GM18505 (cell line): Measurements from ENCODE around the gene SCYL1.
"Not testable (repeated sequence)": the region's sequence is repeated elsewhere in the genome, so short reads cannot be mapped to it uniquely, and the experiment has no call there.

Experiments
- ATAC-seq: cut with Tn5 transposase; IDR thresholded peaks from one replicate; pipeline ENCODE4 v1.9.1; 2021; ENCODE audit not compliant: unreplicated experiment
- POLR2A ChIP-seq: IDR thresholded peaks from 4 replicates; pipeline ENCODE4 v1.6.1; 2011; ENCODE audit warnings: borderline replicate concordance; ENCODE audit not compliant: insufficient read depth, insufficient read length; ENCODE audit errors: extremely low read depth

Gene SCYL1

DNA sequence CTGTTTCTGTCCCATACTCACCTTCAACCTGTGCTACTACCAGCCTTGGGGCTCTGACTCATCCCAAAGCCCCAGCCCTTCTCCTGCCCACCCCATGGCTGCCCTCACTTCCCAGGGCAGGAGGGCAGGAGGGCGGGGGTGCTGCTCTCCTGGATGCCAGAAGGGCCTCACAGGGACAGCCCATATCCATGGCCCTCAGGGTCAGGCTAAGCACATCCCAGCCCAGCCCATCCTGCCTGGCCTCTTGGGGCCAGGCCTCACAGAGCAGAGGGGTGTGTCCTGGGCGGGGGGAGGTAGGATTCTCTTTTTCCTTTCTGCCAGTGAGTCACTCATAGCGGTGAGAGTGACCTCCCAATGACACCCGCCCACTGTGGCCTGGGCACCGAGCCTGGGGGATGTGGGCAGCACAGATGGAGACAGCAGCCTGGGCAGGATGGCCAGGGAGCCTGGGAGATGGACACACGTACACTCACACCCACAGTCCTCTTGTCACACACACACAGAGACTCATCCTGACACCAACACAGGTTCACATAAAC is 30.9 kb downstream of the SCYL1 start:
- no peak for ATAC-seq
- no peak for TF ChIP-seq POLR2A

- no peak for TF ChIP-seq POLR2A
- ATAC-seq: no peak
These were observed 31.8 kb downstream of the SCYL1 start for GRCh38 chr11:65556470-65557279.

- no peak for TF ChIP-seq POLR2A
- no peak for ATAC-seq
These were observed 32.6 kb downstream of the SCYL1 start for GRCh38 chr11:65557280-65558001.

DNA sequence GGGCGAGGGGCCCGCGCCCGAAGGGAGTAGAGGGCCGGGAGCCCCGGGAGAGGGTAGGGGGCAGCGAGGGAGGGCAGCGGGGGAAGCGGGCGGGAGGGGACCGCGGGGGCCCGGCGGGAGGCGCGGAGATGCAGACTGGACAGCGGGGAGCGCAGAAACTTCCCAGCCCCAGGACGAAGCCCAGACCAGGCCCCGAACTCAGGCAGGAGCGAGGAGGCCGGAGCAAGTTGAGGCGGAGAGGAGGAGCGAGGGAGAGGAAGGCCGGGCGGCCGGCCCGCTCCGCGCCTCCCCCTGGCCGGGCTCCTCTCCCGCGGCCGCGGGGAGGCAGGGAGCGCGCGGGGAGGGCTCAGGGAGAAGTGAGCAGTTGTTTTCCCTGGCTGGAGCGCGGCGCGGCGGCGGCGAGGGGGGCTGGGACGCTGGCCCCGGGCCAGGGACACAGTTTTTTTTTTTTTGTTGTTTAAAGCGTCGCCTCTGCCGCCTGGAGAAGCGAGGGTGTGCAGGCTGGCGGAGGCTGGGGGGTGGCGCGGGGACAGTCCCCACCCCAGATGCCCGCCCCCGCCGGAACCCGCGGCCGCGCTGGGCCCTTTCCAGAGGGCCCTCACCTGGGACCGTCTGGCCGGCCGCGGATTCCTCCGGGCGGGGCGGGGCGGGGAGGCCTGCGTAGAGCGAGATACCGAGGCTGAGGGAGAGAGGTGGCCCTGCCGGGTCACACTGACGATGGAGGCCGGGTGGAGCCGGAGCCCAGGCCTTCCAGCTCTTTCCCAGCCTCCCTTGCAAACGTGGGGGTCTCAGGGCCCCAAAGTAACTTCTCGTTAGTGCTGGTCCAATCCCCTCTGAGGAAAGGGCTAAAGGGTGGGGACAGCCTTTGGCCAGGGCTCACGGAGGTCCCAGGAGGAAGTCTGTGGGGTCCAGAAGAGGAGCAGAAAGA is 33.4 kb downstream of the SCYL1 start, which contains the start of gene LTBP3:
Gene LTBP3 (minus strand): TSS at position 358 of the 928 bp plus-strand sequence. CDS start 400 bp downstream, outside the sequence.
- no peak for ATAC-seq
- TF ChIP-seq POLR2A: no peak

GRCh38 chr11:65558930-65559509 is 34.1 kb downstream of the SCYL1 start:
- no peak for TF ChIP-seq POLR2A

GRCh38 chr11:65559535-65559934 is 34.7 kb downstream of the SCYL1 start:
- ATAC-seq: no peak
- TF ChIP-seq POLR2A: no peak

More at GRCh38 chr11:65558930-65559509, 34.1 kb downstream of the SCYL1 start:
- ATAC-seq: no peak

DNA sequence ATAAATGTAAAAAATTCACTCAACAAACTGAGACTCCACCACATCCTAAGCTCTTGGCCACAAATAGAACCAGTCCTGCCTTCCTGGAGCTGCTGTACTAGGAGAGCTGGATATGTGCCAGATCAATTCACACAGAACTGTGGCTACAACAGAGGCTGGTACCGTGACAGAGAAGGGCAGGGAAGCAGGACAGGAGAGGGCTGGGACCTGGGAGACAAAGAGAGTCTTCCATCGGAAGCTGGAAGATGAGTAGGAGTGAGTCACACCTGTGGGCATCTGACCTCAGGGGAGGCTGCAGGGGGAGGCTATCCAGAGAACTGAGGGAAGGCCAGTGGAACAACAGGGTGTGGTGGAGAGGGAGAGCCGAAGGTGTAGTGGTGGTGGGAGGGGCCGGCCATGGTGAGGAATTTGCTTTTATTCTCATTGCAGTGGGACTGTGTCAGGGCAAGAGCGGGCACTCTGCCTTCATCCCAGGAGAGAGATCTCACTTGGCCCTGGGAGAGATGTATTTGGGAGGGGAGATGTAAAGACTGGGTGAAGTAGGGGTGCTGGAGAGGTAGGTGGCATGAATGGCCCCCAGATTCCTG is 35.2 kb downstream of the SCYL1 start:
- ATAC-seq: no peak
- TF ChIP-seq POLR2A: no peak

DNA sequence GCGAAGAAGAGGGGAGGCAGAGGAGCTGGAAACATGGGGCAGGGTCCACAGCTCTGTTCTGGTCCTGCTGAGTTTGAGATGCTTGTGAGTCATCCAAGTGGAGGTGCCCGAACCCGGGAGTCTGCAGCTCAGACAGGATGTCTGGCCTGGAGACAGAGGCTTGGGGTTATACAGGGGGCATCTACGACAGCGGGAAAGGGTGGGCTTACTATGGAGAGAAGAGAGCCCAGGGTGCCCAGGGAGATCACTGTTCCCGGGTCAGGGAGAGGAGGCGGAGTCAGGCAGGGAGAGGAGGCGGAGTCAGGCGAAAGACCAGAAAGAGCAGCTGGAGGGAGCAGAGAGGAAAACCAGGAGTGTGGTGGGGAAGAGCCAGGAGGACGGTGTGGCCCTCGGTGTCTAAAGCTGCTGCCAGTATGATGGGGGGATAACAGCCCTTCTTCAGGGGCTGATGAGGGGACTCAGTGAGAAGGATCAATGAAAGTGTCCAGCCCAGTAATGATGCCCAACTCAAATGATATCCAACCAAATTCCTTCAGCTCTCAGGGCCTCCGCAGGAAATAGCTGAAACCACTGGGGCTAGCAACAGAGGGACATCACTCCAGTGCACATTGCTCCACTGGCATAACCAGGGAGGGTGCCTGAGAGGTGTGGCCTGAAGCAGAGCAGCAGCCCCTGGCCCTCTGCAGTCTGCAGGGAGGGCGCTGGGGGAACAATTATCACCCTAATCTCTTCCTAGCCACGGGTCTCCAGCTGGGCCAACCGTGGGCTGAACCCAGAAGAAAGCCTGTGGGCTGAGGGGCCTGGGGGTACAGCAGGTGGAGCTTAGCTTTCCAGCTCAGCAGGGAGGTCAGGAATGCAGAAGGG is 35.9 kb downstream of the SCYL1 start:
- ATAC-seq: no peak
- TF ChIP-seq POLR2A: no peak

- no peak for ATAC-seq
- TF ChIP-seq POLR2A: no peak
These were observed 37.1 kb downstream of the SCYL1 start for GRCh38 chr11:65562020-65562419.

DNA sequence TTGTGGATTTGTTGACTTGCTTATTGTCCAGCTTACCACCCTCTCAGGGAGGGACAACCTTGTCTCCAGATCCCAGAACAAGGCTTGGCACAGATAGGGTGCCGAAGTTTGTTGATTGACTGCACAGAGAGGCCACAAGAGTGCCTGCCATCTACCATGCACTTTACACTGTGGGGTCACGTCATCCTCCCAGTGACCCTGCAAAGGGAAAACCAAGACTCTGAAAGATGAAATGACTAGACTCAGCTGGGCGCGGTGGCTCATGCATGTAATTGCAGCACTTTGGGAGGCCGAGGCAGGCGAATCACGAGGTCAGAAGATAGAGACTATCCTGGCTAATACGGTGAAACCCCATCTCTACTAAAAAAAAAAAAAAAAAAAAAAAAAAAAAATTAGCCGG is 37.9 kb downstream of the SCYL1 start:
- no peak for ATAC-seq

DNA sequence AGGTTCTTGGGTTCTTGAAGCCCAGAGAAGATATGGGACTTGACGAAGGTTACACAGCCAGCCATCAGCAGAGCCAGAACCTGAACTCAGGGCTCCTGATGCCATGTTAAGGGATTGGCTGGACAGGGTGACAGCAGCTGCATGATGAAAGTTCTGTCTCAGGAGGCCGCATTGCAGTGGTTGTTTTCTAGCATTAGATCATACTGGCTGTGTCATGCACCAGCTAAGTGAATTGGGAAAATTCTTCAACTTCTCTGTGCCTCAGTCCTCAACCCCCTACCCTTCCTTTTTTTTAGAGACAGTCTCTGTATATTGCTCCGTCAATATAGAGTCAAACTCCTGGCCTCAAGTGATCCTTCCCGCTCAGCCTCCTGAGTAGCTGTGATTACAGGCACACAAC is 38.7 kb downstream of the SCYL1 start:
- no peak for ATAC-seq
- no peak for TF ChIP-seq POLR2A

More for the DNA sequence above, 37.9 kb downstream of the SCYL1 start:
- no peak for TF ChIP-seq POLR2A

- ATAC-seq: not testable (repeated sequence)
These were observed 40.1 kb downstream of the SCYL1 start for GRCh38 chr11:65564879-65565559.
